ENCODE measurements around the gene PRPF39. TPM values are rescaled to one million over a fixed set of nuclear protein-coding genes. Genes with fewer than 3 reads are reported as not detected.
A peak's percentile ranks its signal among the peaks of the same experiment; 100 is the strongest.

The PRPF39 gene
- polyA plus RNA-seq, 1 donor from 2014 or later, result 138 TPM

DNA sequence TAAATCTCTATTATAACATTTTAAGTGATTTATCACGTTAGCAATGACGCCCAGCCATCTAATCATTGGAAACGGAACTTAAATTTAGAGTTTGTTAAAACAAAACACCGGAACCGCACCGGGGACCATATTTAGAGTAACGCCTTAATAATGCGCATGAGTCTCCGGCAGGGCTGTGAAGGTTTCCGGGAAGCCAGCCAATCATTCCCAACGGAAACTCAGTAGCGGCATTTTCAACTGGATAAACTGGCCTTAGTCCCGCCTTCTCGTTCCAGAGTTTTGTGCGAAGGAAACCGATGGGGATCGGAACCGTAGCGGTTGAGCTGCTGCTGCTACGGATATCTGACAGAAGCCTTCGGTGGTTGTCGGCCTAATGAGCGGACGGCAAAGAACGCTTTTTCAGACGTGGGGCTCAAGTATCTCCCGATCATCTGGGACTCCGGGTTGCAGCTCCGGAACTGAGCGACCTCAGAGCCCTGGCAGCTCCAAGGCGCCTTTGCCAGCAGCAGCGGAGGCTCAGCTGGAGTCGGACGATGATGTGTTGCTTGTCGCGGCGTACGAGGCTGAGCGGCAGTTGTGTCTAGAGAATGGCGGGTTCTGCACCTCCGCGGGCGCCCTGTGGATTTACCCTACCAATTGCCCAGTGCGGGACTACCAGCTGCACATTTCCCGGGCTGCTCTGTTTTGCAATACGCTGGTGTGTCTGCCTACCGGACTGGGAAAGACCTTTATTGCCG is 51.9 kb downstream of the PRPF39 start, which contains the start of gene FANCM:
Gene FANCM (plus strand): TSS at position 272 of the 737 bp plus-strand sequence. CDS start 102 bp downstream, at position 374.
- Histone ChIP-seq H3K36me3 (ENCODE audit: insufficient read depth, low read length) (no peaks in the 10 kb centered on the region), H3K27me3 (ENCODE audit: insufficient read depth, low read depth, low read length) (no peaks in the 10 kb centered on the region), H3K4me2 (ENCODE audit: low read length) (peak within 1 kb of the TSS; percentile 90), H3F3A (ENCODE audit: insufficient read depth, low read length, poor library complexity, severe bottlenecking) (peaks cover 10% of the 10 kb centered on the region), H3K4me3 (ENCODE audit: low read length) (peak within 1 kb of the TSS; percentile 85), H3K9ac (ENCODE audit: low read length) (peak within 1 kb of the TSS; percentile 73), H3K27ac (ENCODE audit: low read length) (peak within 1 kb of the TSS; percentile 76), H3K79me2 (replicated peaks; ENCODE audit: insufficient read depth, low read length) (peaks cover 53% of the 10 kb centered on the region), H3K9me2 (ENCODE audit: insufficient read depth, low read length) (no peaks in the 10 kb centered on the region), H3K9me3 (ENCODE audit: low read length) (no peaks in the 10 kb centered on the region), H4K20me1 (ENCODE audit: insufficient read depth) (no peaks in the 10 kb centered on the region), H2AFZ (ENCODE audit: low read depth, low read length) (peak within 1 kb of the TSS; percentile 63)
- TF ChIP-seq, protein P1, sequence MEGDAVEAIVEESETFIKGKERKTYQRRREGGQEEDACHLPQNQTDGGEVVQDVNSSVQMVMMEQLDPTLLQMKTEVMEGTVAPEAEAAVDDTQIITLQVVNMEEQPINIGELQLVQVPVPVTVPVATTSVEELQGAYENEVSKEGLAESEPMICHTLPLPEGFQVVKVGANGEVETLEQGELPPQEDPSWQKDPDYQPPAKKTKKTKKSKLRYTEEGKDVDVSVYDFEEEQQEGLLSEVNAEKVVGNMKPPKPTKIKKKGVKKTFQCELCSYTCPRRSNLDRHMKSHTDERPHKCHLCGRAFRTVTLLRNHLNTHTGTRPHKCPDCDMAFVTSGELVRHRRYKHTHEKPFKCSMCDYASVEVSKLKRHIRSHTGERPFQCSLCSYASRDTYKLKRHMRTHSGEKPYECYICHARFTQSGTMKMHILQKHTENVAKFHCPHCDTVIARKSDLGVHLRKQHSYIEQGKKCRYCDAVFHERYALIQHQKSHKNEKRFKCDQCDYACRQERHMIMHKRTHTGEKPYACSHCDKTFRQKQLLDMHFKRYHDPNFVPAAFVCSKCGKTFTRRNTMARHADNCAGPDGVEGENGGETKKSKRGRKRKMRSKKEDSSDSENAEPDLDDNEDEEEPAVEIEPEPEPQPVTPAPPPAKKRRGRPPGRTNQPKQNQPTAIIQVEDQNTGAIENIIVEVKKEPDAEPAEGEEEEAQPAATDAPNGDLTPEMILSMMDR (IDR thresholded peaks at IDR 0.05; ENCODE audit: poor library complexity, severe bottlenecking), result no peak
- peak; percentile 43 for TF ChIP-seq TAF1 (IDR thresholded peaks at IDR 0.05; ENCODE audit: low read depth)
- TF ChIP-seq SMC3 (conservative IDR thresholded peaks at IDR 0.05; ENCODE audit: poor library complexity), result peak; percentile 35
- TF ChIP-seq EP300 (conservative IDR thresholded peaks at IDR 0.05; ENCODE audit: poor library complexity, severe bottlenecking), result no peak
- no peak for TF ChIP-seq EZH2 (IDR thresholded peaks at IDR 0.05; ENCODE audit: borderline replicate concordance, insufficient read depth, low read length, poor library complexity, severe bottlenecking)
- TF ChIP-seq POLR2AphosphoS5 (IDR thresholded peaks at IDR 0.05), result peak; percentile 78
- TF ChIP-seq, protein P2, sequence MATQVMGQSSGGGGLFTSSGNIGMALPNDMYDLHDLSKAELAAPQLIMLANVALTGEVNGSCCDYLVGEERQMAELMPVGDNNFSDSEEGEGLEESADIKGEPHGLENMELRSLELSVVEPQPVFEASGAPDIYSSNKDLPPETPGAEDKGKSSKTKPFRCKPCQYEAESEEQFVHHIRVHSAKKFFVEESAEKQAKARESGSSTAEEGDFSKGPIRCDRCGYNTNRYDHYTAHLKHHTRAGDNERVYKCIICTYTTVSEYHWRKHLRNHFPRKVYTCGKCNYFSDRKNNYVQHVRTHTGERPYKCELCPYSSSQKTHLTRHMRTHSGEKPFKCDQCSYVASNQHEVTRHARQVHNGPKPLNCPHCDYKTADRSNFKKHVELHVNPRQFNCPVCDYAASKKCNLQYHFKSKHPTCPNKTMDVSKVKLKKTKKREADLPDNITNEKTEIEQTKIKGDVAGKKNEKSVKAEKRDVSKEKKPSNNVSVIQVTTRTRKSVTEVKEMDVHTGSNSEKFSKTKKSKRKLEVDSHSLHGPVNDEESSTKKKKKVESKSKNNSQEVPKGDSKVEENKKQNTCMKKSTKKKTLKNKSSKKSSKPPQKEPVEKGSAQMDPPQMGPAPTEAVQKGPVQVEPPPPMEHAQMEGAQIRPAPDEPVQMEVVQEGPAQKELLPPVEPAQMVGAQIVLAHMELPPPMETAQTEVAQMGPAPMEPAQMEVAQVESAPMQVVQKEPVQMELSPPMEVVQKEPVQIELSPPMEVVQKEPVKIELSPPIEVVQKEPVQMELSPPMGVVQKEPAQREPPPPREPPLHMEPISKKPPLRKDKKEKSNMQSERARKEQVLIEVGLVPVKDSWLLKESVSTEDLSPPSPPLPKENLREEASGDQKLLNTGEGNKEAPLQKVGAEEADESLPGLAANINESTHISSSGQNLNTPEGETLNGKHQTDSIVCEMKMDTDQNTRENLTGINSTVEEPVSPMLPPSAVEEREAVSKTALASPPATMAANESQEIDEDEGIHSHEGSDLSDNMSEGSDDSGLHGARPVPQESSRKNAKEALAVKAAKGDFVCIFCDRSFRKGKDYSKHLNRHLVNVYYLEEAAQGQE (IDR thresholded peaks at IDR 0.05; ENCODE audit: borderline replicate concordance), result no peak
- peak; percentile 94 for TF ChIP-seq MXI1 (conservative IDR thresholded peaks at IDR 0.05; ENCODE audit: poor library complexity, severe bottlenecking)
- peak; percentile 34 for TF ChIP-seq RAD21 (conservative IDR thresholded peaks at IDR 0.05)

DNA sequence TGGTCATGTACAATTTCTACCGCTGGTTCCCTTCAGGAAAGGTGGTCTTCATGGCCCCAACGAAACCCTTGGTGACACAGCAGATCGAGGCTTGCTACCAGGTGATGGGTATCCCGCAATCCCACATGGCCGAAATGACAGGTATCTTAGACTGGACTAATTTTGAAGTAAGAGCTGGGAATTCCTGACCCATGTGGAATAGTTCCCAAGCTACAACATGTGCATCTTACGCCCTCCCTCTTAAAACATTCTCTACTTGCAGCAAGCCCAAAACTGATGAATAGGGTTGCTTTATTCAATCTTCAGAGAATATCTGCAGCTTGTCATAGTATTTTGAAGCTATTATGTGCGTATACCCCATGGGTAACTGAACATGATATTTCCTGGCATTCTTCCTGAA is 52.5 kb downstream of the PRPF39 start:
- TF ChIP-seq TAF1 (IDR thresholded peaks at IDR 0.05; ENCODE audit: low read depth), result no peak
- no peak for TF ChIP-seq EZH2 (IDR thresholded peaks at IDR 0.05; ENCODE audit: borderline replicate concordance, insufficient read depth, low read length, poor library complexity, severe bottlenecking)
- TF ChIP-seq POLR2AphosphoS5 (IDR thresholded peaks at IDR 0.05), result no peak
- TF ChIP-seq, protein P1 (IDR thresholded peaks at IDR 0.05; ENCODE audit: poor library complexity, severe bottlenecking), result no peak
- TF ChIP-seq RAD21 (conservative IDR thresholded peaks at IDR 0.05), result no peak
- no peak for TF ChIP-seq SMC3 (conservative IDR thresholded peaks at IDR 0.05; ENCODE audit: poor library complexity)
- TF ChIP-seq EP300 (conservative IDR thresholded peaks at IDR 0.05; ENCODE audit: poor library complexity, severe bottlenecking), result no peak
- TF ChIP-seq, protein P2 (IDR thresholded peaks at IDR 0.05; ENCODE audit: borderline replicate concordance), result no peak
- TF ChIP-seq MXI1 (conservative IDR thresholded peaks at IDR 0.05; ENCODE audit: poor library complexity, severe bottlenecking), result no peak
- Histone ChIP-seq H2AFZ (ENCODE audit: low read depth, low read length) (peak overlapping the region; percentile 63), H3K79me2 (replicated peaks; ENCODE audit: insufficient read depth, low read length) (peaks cover 53% of the 10 kb centered on the region)

More for the DNA sequence above, 52.5 kb downstream of the PRPF39 start:
- Histone ChIP-seq H3K4me2 (ENCODE audit: low read length) (peak overlapping the region; percentile 90), H3K9ac (ENCODE audit: low read length) (peak overlapping the region; percentile 73), H3K36me3 (ENCODE audit: insufficient read depth, low read length) (no peaks in the 10 kb centered on the region), H3K27ac (ENCODE audit: low read length) (peak overlapping the region; percentile 68), H3K27me3 (ENCODE audit: insufficient read depth, low read depth, low read length) (no peaks in the 10 kb centered on the region), H3K4me3 (ENCODE audit: low read length) (peak overlapping the region; percentile 85), H3K9me2 (ENCODE audit: insufficient read depth, low read length) (no peaks in the 10 kb centered on the region), H3F3A (ENCODE audit: insufficient read depth, low read length, poor library complexity, severe bottlenecking) (peaks cover 10% of the 10 kb centered on the region), H3K9me3 (ENCODE audit: low read length) (no peaks in the 10 kb centered on the region), H4K20me1 (ENCODE audit: insufficient read depth) (no peaks in the 10 kb centered on the region)

Measured in neural cell (in vitro differentiated cells).